Heart left ventricle (tissue), 13 donors: ENCODE data around the gene NEU3.

ENCODE experiments used
- POLR2A ChIP-seq, 2 donors: fragments of 450-650 bp; IDR thresholded peaks; one replicate each; pipeline ENCODE4 v1.6.1; 2017; ENCODE audit warnings: antibody characterized with exemption in 2 of 2, mild to moderate bottlenecking in 2 of 2, moderate library complexity in 2 of 2
- TF ChIP-seq, protein P1 (sequence below), 12 donors: fragments of 200-600 bp; sonication (generic) in 4 of 12; IDR thresholded peaks; one replicate each; pipeline versions ENCODE4 v1.5.0 to v1.8.0; 2018 to 2022; ENCODE audit warnings: antibody characterized with exemption in 12 of 12, mild to moderate bottlenecking in 5 of 12
- donor health status: ischemic (EF 13 %, LVEDD 7.1; RV severe dilation, severe dysfunction).
- donor health status: DM: no; HTN: yes; CAD: no.
- donor health status: DM: no; HTN: no; CAD: no.
- donor health status: ischemic (EF 25% LVEDD 6.9; RV normal size, moderate dysfunction).
- donor health status: ischemic (EF 25% LVEDD 5.7; RV mildly dilated, moderate dysfunction).
- donor health status: ischemic (EF 35%, LVEDD 5.7; RV mildly dilated, moderate dysfunction).
- donor health status: nonischemic (EF 11% LVEDD 7.7; RV severe dilation, severe dysfunction).
- donor health status: DM: yes; HTN: yes; CAD: no.
- donor health status: PGD.
- donor health status: ischemic (EF 29% LVEDD 5.4; RV normal size, mild dysfunction).
- donor health status: nonischemic (EF 23%, LVEDD 6.1; RV moderate dilation, normal function).

DNA sequence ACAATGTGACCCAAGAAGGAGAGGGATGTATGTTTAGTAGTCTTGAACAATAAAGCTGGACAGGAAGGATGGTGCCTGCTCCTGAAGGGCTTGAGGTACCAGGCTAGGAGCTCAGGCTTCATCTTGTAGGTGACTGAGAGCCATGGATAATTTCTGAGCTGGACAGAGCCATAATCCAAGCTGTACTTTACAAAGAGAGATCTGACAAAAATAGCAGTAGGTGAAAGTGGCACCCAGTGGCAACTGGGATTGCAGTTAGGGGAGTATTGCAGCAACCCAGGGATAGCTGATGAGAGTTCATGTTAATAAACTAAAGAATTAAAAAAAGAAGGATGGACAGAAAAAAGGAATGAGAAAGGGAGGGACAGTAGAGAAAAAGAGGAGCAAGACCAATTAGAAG is 47.2 kb upstream of the NEU3 start:
- TF ChIP-seq, protein P1, sequence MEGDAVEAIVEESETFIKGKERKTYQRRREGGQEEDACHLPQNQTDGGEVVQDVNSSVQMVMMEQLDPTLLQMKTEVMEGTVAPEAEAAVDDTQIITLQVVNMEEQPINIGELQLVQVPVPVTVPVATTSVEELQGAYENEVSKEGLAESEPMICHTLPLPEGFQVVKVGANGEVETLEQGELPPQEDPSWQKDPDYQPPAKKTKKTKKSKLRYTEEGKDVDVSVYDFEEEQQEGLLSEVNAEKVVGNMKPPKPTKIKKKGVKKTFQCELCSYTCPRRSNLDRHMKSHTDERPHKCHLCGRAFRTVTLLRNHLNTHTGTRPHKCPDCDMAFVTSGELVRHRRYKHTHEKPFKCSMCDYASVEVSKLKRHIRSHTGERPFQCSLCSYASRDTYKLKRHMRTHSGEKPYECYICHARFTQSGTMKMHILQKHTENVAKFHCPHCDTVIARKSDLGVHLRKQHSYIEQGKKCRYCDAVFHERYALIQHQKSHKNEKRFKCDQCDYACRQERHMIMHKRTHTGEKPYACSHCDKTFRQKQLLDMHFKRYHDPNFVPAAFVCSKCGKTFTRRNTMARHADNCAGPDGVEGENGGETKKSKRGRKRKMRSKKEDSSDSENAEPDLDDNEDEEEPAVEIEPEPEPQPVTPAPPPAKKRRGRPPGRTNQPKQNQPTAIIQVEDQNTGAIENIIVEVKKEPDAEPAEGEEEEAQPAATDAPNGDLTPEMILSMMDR (IDR thresholded peaks at IDR 0.05): no peak
- no peak for TF ChIP-seq POLR2A (IDR thresholded peaks at IDR 0.05)
